HL-60 (cell line): ENCODE data around the gene SDCBP2.

Experiments used
- DNase-seq, 2 experiments: peaks; one replicate each; pipeline ENCODE4 v3.0.0-alpha.2; 2010 to 2020; ENCODE audit warnings: low read depth in 1 of 2, low spot score in 1 of 2
- H3K27ac ChIP-seq: fragments of 250-450 bp; sonication (Bioruptor Pico); replicated peaks from 2 replicates; pipeline ENCODE4 v1.5.1; 2020; ENCODE audit warnings: mild to moderate bottlenecking, moderate library complexity
- H3K27me3 ChIP-seq: fragments of 250-450 bp; sonication (Bioruptor Pico); 2 replicates; pipeline ENCODE4 v1.5.1; 2021; ENCODE audit warnings: mild to moderate bottlenecking, moderate library complexity; ENCODE audit not compliant: insufficient read depth, poor library complexity, severe bottlenecking
- H3K4me3 ChIP-seq: replicated peaks from 2 replicates; pipeline ENCODE4 v1.5.1; 2011; ENCODE audit warnings: mild to moderate bottlenecking, control low read depth, low read length; ENCODE audit not compliant: insufficient read depth
- CTCF ChIP-seq: IDR thresholded peaks from one replicate; pipeline ENCODE4 v1.5.1; 2011; ENCODE audit warnings: low read length, control low read depth, inconsistent platforms; ENCODE audit not compliant: insufficient read depth
- GABPA ChIP-seq: IDR thresholded peaks from 2 replicates; pipeline ENCODE4 v1.6.1; 2012; ENCODE audit warnings: low read depth
- POLR2AphosphoS5 ChIP-seq: IDR thresholded peaks from 2 replicates; pipeline ENCODE4 v1.6.1; 2012; ENCODE audit warnings: low read depth
- REST ChIP-seq: IDR thresholded peaks from 2 replicates; pipeline ENCODE4 v1.6.1; 2012; ENCODE audit warnings: low read depth; ENCODE audit not compliant: insufficient replicate concordance
- SPI1 ChIP-seq: IDR thresholded peaks from 2 replicates; pipeline ENCODE4 v1.6.1; 2012; ENCODE audit warnings: low read depth, mild to moderate bottlenecking, borderline replicate concordance

The SDCBP2 gene

GRCh38 chr20:1304710-1305515, 24.0 kb downstream of the SDCBP2 start:
- H3K4me3 ChIP-seq: no peak overlapping the region
- H3K27ac ChIP-seq: no peak overlapping the region
- DNase-seq: no peak
- peaks cover 2% of the 10 kb centered on the region for H3K27me3 ChIP-seq
- TF ChIP-seq CTCF (no peak), GABPA (no peak), SPI1 (no peak), REST (no peak), POLR2AphosphoS5 (no peak)

GRCh38 chr20:1302685-1303541, 26.0 kb downstream of the SDCBP2 start:
- H3K27me3 ChIP-seq: peaks cover 2% of the 10 kb centered on the region
- no peak overlapping the region for H3K4me3 ChIP-seq
- peak in 1 of 2 experiments; percentile 53 for DNase-seq
- no peak for TF ChIP-seq POLR2AphosphoS5
- no peak for TF ChIP-seq SPI1
- no peak overlapping the region for H3K27ac ChIP-seq

- TF ChIP-seq POLR2AphosphoS5 (no peak), SPI1 (no peak)
- DNase-seq: peak; percentile 44 to 55
- H3K27ac ChIP-seq: no peak overlapping the region
- H3K27me3 ChIP-seq: peaks cover 2% of the 10 kb centered on the region
- no peak overlapping the region for H3K4me3 ChIP-seq
Observed at GRCh38 chr20:1301031-1301529, 27.9 kb downstream of the SDCBP2 start.

- Histone ChIP-seq H3K4me3 (no peak overlapping the region), H3K27me3 (peaks cover 2% of the 10 kb centered on the region), H3K27ac (no peak overlapping the region)
- DNase-seq: no peak
- TF ChIP-seq CTCF (no peak), GABPA (no peak), SPI1 (no peak), REST (no peak), POLR2AphosphoS5 (no peak)
Observed at GRCh38 chr20:1300083-1300840, 28.7 kb downstream of the SDCBP2 start.
